HCEC 1CT (cell line): ENCODE data around the gene ASB2.

Experiments
- DNase-seq: peaks from one replicate; pipeline ENCODE4 v3.0.0-alpha.2; 2017

The ASB2 gene

GRCh38 chr14:93926245-93926872, 50.0 kb downstream of the ASB2 start:
- DNase-seq, result no peak

- DNase-seq, result no peak
Measured at GRCh38 chr14:93925374-93925895, 50.9 kb downstream of the ASB2 start.

GRCh38 chr14:93924592-93925355, 51.6 kb downstream of the ASB2 start:
- DNase-seq, result no peak

- DNase-seq, result no peak
Measured at GRCh38 chr14:93923626-93924025, 52.7 kb downstream of the ASB2 start.

GRCh38 chr14:93921001-93921806, 55.2 kb downstream of the ASB2 start:
- DNase-seq, result no peak

GRCh38 chr14:93917141-93917540, 59.2 kb downstream of the ASB2 start:
- no peak for DNase-seq

GRCh38 chr14:93916498-93916897, 59.9 kb downstream of the ASB2 start:
- DNase-seq, result no peak

GRCh38 chr14:93915800-93916199, 60.6 kb downstream of the ASB2 start:
- DNase-seq, result no peak

GRCh38 chr14:93915070-93915705, 61.2 kb downstream of the ASB2 start:
- DNase-seq, result no peak

GRCh38 chr14:93914278-93914677, 62.1 kb downstream of the ASB2 start:
- DNase-seq, result no peak

- DNase-seq, result no peak
Measured at GRCh38 chr14:93912782-93913181, 63.6 kb downstream of the ASB2 start.

- no peak for DNase-seq
Measured at GRCh38 chr14:93911975-93912615, 64.3 kb downstream of the ASB2 start.

- no peak for DNase-seq
Measured at GRCh38 chr14:93909429-93910128, 66.8 kb downstream of the ASB2 start.

GRCh38 chr14:93906341-93907329, 69.7 kb downstream of the ASB2 start:
- peak; percentile 26 for DNase-seq

GRCh38 chr14:93905623-93906022, 70.7 kb downstream of the ASB2 start:
- DNase-seq, result no peak

GRCh38 chr14:93903342-93904184, 72.8 kb downstream of the ASB2 start:
- DNase-seq, result no peak

GRCh38 chr14:93902619-93903307, 73.6 kb downstream of the ASB2 start:
- DNase-seq, result no peak

GRCh38 chr14:93901813-93902212, 74.6 kb downstream of the ASB2 start:
- DNase-seq, result no peak

- DNase-seq, result no peak
Measured at GRCh38 chr14:93898731-93899130, 77.6 kb downstream of the ASB2 start.
